Caki2 (cell line): Measurements from ENCODE around the gene FUT3. TPM values are rescaled to one million over a fixed set of nuclear protein-coding genes. Genes with fewer than 3 reads are reported as not detected.
A peak's percentile ranks its signal among the peaks of the same experiment; 100 is the strongest.

Experiments used
- DNase-seq: peaks from one replicate; pipeline ENCODE4 v3.0.0-alpha.2; 2015; ENCODE audit warnings: low read depth
- in situ Hi-C: cut with HindIII; loops from 2 replicates; pipeline ENCODE4 v1.10.0; 2016; ENCODE audit warnings: low sequenced_read_pairs, low pct_unique_long_range_greater_than_20kb, mixed read lengths
- total RNA-seq: library from RNA; depleted of rRNA; stranded (reverse); fragments of >200 nt; shearing (Covaris generic); gene quantifications from 2 replicates; pipeline ENCODE4 v1.2.3, GENCODE V29; 2014; ENCODE audit warnings: low replicate concordance; rRNA removed

Gene FUT3
- total RNA-seq, result not detected in 2 replicates

DNA sequence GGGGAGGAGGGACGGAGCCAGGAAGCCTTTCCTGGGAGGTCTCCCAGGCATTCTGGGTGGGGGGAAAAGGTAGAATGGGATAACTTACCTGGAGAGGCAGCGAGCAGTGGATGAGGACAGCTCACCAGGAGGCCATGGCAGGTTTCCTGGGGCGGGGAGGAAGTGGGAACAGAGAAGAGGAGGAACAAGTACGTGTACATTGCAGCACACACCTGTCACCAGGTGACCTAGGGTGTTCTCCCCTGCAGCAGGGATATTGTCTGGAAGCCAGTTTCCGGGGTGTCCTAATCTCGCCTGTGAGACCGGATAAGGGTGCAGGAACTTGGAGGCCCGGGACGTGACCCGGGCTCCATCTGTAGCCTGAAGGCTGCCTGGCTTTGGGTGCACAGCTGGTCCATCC lies at the start of gene FUT3:
FUT3 (minus strand) TSS at position 148 of the 400 bp plus-strand sequence.
- no peak for DNase-seq

DNA sequence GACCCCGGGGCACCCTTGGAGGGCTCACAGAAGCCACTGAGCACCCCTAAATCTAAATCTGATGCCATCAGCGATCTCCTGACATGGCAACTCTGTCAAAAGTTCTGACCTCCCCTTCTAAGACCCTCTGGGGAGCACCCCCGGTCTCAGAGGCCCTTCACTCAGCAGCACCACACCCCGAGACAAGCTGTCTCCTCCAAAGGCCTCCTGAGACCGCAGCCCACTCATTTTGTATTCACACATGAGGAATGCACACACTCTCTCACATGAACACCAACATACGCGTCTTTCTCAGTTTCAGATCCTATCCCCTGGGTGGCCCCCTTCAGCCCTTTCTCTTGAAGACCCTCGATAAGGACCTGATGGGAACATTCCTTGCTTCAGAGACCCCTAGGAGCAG lies 49.7 kb upstream of the FUT3 start:
- no peak for DNase-seq
- in situ Hi-C loops, result no loop called here

More for the DNA sequence above, at the start of gene FUT3:
- in situ Hi-C loops, result no loop called here

DNA sequence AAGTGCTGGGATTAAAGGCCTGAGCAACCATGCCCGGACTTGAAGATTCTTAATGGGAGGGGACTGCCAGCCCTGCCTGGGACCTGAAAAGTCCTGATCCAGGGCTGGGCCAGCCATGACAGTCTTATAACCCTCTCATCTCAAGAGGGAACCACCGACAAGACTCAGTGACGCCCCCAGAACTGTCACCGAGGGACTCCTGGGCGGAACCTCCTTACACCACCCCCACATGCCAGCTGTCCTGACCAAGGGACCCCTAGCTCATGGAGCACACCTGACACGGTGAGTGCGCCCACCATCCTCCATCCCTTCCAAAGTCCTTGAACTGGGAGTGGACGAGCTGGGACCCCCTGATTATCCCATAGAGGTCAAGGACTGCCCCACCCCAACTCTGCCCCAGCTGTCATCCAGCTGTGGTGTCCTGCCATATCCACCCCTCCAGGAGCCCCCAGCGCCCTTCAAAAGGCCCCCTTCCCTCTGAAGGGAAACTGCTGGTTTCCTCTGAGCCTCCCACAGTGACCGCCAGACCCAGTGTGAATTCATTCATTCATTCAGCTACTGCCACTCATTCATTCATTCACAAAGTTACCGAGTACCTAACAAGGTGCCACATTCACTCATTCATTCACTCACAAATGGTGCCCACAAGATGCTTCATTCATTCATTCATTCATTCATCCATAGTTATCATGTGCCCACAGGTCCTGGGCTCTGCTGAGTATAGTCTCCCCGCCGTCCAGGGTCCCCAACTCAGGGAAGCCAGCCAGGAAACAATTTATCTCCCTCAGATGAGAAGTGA lies 48.7 kb upstream of the FUT3 start:
- DNase-seq, result no peak
- in situ Hi-C loops, result no loop called here

DNA sequence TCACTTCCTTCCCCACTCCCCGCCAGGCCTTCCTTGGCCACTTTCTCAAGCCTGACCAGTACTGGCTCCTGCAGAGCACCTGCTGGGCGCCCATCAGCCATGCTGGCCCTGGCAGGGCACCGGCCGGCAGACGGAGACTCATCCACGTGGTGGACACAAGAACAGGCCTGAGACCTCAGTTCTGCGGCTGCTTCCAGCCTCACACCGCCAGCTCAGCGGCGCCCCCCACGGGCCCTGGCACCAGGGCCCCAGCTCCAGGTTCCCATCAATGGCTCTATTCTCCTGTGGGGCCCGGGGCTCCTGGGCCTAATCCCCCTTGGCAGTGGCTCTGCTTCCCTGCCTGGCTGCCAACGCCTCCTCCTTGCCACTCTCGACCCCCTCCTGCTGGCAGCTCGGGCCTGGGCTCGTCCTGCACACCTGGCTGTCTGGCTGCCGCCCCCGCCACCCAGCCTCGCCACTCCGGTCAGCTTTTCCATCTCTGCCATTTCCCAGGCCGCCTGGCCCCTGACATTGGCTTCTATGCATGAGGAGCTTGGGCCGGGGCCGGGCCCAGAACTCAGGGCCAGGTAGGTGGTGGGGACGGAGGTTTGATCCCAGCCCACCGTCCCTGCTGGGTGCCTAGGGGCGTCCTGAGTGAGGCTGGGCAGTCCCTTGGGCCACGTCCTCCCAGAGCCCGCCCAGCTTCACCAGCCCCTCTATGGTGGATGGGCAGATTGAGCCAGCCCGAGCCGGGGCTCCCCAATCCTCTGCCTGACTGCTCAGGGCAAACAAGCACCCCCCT lies 46.1 kb upstream of the FUT3 start:
- no peak for DNase-seq
- in situ Hi-C loops, result no loop called here

DNA sequence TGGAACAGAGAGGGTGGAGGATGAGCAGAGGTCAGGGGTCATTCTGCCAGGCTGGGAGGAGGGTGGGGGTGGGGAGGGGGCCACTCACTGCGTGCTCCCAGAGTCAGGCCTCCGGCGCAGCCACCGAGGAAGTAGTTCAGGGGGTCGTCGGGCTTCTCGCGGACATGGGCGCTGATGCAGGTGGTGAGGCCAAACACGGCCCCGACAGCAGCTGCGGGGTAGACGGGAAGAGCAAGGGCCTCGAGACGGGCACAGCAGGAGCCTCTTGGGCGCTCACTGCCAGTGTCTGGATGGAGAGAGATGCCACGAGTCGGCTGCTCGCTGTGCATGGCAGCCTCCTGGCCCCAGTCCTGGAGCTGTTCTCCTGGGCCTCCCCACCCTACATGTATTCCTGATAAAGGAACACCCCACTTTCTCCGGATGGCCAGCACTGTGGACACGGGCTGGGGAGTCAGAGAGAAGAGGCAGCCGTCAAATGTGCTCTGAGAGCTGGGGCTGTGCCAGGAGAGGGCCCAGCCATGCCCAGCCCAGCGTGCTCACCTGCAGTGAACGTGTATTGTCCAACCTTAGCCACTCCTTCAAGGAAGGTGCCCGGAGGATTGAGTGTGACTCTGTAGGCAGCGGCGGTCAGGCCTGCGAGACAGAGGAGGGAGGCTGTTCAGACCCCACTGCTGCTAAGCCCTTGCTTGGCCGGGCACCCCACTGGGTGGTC lies 45.3 kb upstream of the FUT3 start:
- in situ Hi-C loops, result no loop called here

DNA sequence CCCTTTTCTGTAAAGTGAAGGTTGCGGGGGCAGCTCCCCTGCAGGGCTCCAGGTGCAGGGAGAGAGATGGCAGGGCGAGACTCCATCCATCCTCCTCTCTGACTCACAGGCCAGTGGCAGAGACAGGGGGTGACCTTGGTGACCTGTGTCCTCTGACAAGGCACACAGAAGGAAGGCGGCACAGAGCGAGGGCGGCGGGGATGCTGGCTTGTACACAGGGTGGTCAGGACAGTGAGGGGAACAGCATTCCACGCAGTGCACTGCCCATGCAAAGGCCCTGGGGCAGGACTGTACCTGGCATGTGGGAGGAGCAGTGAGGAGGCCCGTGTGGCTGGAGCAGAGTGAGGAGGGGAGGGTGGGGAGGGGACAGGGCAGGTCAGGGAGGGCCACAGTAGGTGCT lies 44.6 kb upstream of the FUT3 start:
- in situ Hi-C loops, result no loop called here
- no peak for DNase-seq

More for the DNA sequence above, 45.3 kb upstream of the FUT3 start:
- no peak for DNase-seq

DNA sequence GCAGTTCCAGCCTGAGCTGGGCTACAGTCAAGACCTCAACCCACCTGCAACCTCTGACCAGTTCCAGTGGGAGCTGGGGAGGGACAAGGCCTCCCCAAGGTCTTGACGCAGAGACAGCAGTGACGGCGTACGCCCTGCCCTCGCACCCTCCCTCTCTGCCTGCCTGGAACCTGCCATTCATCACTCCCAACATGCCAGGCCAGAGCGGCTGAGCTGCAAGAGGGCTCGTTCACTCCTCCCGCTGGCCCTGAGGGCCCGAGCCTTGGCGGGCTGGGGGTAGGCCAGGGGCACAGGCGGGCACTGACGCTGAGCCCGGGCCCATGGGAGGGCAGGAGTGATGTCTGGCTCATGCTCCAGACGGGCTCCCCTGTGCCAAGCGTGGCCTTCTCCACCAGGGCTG lies 44.2 kb upstream of the FUT3 start:
- no peak for DNase-seq
- in situ Hi-C loops, result no loop called here

DNA sequence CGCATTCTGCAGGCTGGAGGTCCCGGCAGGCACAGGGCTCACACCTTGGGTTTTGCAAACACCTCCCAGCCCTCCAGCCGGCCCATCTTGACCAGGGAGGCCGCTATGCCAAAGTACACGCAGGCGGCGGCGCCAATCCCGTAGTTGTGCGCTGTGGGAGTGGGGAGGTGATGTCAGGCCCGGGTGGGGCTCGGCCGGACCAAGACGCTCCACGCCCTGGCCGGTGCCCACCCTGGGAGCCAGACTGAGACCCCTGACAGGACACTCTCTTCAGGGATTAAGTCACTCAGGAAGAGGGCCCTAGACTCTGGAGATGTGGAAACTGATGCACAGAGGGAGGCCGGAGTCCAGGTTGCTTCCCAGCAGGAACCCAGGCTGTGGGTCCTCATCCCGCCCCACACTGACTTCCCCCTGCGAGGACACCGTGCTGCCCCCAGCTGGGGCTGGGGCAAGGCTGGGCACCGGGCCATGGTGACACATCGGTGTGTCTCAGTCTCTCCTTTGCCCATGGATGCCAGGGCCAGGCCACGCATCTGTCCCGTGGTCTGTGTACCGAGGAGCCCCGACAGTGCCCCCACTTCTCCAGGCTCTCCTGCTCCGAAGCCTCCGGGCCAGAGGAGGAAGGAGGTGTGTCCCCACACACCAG lies 43.6 kb upstream of the FUT3 start:
- in situ Hi-C loops, result no loop called here
- DNase-seq, result no peak

DNA sequence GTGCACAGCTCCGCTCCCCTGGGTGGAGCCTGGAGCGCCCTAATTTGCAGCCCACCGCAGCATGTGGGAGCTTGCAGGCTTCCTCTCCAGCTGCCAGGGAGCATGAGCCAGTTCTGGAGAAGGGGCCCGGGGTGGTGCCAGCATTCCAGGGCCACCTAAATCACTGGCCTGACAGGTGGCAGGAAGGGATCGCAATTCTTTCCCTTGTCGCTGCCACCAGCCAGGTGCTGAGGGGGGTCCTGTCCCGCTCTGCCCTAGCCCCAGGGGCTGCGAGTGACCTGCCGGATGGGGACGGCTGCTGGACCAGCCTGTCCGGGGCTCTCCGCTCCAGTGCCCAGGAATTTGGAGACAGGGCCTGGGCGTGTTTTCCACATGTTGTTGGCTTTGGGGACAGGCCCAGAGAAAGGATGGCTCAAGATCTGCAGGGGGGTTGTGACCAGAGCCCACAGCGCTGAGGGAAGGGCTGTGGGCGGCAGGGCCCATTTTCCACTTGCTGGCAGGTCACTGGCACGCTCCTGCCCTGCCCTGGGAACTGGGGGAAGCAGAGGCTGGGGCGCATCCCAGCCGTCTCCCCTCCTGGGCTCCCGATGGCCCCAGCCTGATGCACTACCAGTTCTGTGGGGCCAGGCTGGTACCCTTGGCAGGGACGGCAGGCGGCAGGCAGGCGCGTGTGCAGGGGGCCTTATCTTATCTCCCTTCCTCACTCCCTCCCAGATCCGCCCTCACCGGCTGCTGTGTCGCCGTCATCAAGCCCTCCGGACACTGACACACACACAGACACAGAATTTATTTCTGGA lies 42.9 kb upstream of the FUT3 start:
- DNase-seq, result no peak
- in situ Hi-C loops, result no loop called here

DNA sequence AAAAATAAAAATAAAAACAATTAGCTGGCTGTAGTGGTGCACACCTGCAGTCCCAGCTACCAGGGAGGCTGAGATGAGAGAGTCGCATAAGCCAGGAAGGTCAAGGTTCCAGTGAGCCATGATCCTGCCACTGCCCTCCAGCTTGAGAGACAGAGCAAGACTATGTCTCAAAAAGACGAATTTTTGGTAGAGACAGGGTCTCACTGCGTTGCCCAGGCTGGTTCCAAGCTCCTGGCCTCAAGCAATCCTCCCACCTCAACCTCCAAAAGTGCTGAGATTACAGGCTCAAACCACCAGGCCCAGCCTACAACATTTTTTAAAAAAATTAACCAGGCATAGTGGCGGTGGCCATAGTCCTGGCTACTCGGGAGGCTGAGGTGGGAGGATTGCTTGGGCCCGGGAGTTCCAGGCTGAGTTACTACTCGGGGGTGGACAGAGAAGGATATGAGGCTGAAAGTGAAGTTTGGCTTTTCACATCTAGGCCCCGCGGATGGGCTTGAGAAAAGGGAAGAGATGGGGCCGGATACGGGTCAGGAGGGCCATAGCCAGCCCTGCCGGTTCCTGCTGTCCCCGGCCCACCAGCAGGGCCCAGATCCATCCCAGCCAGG lies 42.2 kb upstream of the FUT3 start:
- in situ Hi-C loops, result no loop called here
- no peak for DNase-seq

DNA sequence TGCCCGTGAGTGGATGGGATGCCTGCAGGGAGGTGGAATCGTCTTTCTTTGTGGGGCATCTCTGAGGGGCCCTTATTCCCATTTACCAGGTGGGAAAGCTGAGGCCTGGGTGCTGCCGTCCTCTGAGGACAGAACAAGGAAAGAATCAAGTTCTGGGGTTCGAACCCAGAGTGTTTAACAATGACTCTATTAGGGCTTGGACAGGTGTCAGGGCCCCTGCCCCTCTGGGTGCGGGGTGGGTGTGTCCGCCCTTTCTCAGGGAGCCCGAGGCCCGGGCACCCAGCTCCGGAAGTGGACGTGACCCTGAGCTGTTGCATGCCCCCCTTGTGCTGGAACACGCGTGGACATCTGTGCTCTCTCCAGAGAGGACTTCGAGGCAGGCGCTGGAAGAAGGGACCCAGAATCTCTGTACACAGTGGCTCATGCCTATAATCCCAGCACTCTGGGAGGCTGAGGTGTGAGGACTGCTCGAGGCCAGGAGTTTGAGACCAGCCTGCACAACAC lies 41.6 kb upstream of the FUT3 start:
- no peak for DNase-seq
- in situ Hi-C loops, result no loop called here

DNA sequence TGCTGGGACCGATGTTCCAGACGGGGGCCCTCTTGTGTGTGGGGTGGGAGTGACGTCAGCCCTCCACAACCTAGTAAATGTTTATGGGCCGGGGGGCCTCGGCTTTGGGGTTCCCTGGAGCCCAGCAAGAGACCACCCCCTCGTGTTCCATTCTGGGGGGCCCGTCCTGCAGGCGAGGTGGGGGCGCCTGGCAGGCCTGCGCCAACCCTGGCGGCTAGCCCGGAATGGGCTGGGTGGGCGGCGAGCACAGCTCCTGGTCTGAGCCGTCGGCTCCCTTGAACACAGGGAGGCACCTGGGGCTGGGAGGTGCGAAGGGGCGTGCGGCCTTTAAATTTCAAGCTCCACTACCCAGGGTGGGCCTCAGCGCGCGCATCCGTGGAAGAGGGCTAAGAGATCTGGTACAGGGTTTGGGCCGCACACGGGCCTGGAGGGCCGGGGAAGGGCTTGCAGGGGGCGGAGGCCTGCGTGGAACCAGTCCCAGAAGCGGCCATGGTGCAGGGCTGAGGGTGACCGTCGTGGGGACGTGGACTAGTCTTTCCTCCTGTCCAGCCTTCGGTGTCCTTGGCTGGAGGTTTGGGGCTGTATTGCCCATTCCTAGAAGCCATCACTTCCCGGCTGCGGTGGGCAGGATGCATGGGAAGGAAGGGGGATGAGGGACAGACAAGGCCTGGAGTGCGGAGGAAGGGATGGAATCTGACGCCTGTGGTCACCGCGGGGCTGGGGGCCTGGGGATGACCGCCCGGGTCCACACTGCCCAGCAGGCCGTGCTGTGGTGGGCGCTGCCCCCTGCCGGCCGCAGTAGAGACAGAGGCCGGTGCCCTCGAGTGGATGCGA lies 40.9 kb upstream of the FUT3 start:
- DNase-seq, result peak; percentile 19
- in situ Hi-C loops, result no loop called here

DNA sequence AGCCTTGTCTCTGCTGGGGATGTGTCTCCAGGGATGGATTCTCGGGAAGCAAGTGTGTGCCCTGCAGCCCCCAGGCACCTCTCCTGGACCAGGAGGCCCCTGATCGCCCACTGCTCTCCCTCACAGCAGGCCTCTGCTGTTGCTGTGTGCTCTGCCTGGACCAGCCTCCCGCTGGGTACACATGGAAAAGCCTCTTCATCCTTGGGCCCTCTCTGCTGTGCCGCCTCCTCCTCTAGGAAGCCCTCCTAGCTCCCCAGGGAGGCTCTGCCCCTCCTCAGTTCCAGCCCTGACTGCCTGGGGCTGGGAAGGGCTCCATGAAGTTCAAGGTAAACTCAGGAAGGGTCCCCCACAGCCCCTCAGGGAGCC lies 40.3 kb upstream of the FUT3 start:
- DNase-seq, result no peak
- in situ Hi-C loops, result no loop called here

DNA sequence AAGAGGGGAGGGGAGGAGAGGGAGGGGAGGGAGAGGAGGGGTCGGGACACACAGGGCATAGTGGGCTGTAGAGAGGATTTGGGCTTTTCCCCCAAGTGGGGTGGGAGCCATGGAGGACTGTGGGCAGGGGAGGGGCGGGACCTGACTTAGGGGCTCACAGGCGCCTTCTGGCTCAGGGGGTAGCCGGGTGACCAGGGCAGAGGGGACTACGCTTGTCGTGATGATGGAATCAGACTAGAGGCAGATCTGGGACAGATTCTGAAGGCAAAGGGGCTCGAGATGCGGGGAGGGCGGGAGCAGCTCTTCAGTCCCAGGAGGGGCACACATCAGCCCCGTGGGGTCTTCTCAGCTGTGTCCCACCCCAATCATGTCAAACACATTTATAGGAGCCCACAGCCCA lies 38.9 kb upstream of the FUT3 start:
- no peak for DNase-seq
- in situ Hi-C loops, result no loop called here

DNA sequence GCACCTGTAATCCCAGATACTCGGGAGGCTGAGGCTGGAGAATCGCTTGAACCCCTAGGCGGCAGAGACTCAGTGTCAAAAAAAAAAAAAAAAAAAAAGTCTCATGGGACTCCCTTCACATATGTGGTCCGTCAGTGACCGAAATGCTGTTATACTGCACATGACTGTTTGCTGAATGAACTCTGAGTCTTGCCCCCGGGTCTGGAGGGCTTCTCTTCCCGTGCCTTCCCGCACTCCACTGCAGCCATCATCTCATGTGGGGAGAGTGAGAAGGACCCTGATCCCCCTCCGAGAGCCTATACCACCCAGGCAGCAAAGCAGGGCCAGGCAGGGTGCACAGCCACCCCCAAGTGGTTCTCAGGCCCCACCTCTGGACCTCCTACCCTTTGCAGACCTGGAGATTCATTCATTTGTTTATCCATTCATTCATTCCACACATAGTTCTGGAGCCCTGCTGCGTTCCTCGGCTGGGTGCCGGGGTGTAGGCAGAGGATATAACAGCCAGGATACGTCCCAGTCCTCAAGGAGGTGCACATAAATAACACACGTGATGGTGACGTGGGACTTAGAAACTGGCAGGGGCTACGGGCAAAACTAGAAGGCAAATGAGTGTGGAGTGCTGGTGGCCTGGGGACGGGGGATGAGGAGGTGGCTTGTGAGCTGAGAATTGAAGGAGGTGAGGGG lies 38.2 kb upstream of the FUT3 start:
- in situ Hi-C loops, result no loop called here
- DNase-seq, result no peak
